HEK293T (cell line): ENCODE data around the gene TTC9C.

Experiments
- CTCF ChIA-PET: fragments of 350-600 bp; formaldehyde crosslinking; extraction: SDS; loops from one replicate; lab custom pipeline; 2021; ENCODE audit warnings: antibody characterized with exemption, inconsistent platforms; lab: Yijun Ruan, JAX
- POLR2A ChIA-PET: fragments of 350-600 bp; formaldehyde crosslinking; extraction: SDS; loops from one replicate; lab custom pipeline; 2020; ENCODE audit warnings: antibody characterized with exemption, inconsistent platforms; lab: Yijun Ruan, JAX
- DNase-seq: peaks from one replicate; pipeline ENCODE4 v3.0.0; 2012; ENCODE audit warnings: mixed read lengths; ENCODE audit errors: extremely low spot score
- ARNT ChIP-seq: fragments of 450-650 bp; IDR thresholded peaks from 2 replicates; pipeline ENCODE4 v1.6.1; 2017; ENCODE audit warnings: mild to moderate bottlenecking
- BHLHE40 ChIP-seq: fragments of 450-650 bp; IDR thresholded peaks from 2 replicates; pipeline ENCODE4 v1.6.1; 2016; ENCODE audit warnings: mild to moderate bottlenecking, moderate library complexity, borderline replicate concordance
- CTBP1 ChIP-seq: fragments of 450-650 bp; IDR thresholded peaks from 2 replicates; pipeline ENCODE4 v1.6.1; 2016; ENCODE audit warnings: borderline replicate concordance
- ELF4 ChIP-seq: fragments of 450-650 bp; IDR thresholded peaks from 2 replicates; pipeline ENCODE4 v1.6.1; 2017; ENCODE audit warnings: antibody characterized with exemption
- FOXA1 ChIP-seq: fragments of 450-650 bp; IDR thresholded peaks from 2 replicates; pipeline ENCODE4 v1.6.1; 2016; ENCODE audit warnings: mild to moderate bottlenecking
- FOXK2 ChIP-seq: fragments of 450-650 bp; IDR thresholded peaks from 2 replicates; pipeline ENCODE4 v1.6.1; 2016; ENCODE audit warnings: mild to moderate bottlenecking
- FOXM1 ChIP-seq: fragments of 450-650 bp; IDR thresholded peaks from 2 replicates; pipeline ENCODE4 v1.6.1; 2017; ENCODE audit warnings: mild to moderate bottlenecking, borderline replicate concordance
- HDGF ChIP-seq: fragments of 450-650 bp; IDR thresholded peaks from 2 replicates; pipeline ENCODE4 v1.6.1; 2017; ENCODE audit warnings: antibody characterized with exemption, borderline replicate concordance
- L3MBTL2 ChIP-seq: fragments of 450-650 bp; conservative IDR thresholded peaks from 2 replicates; pipeline ENCODE4 v1.6.1; 2016; ENCODE audit warnings: mild to moderate bottlenecking
- LEF1 ChIP-seq: fragments of 450-650 bp; IDR thresholded peaks from 2 replicates; pipeline ENCODE4 v1.6.1; 2017; ENCODE audit warnings: mild to moderate bottlenecking, borderline replicate concordance
- NFRKB ChIP-seq: fragments of 450-650 bp; IDR thresholded peaks from 2 replicates; pipeline ENCODE4 v1.6.1; 2016; ENCODE audit warnings: mild to moderate bottlenecking, moderate library complexity
- PKNOX1 ChIP-seq: fragments of 450-650 bp; IDR thresholded peaks from 2 replicates; pipeline ENCODE4 v1.6.1; 2016
- SP1 ChIP-seq: fragments of 450-650 bp; IDR thresholded peaks from 2 replicates; pipeline ENCODE4 v1.6.1; 2017
- SUZ12 ChIP-seq: fragments of 450-650 bp; IDR thresholded peaks from 2 replicates; pipeline ENCODE4 v1.6.1; 2016; ENCODE audit warnings: mild to moderate bottlenecking
- TARDBP ChIP-seq: fragments of 450-650 bp; IDR thresholded peaks from 2 replicates; pipeline ENCODE4 v1.6.1; 2016
- ZNF384 ChIP-seq: fragments of 450-650 bp; IDR thresholded peaks from 2 replicates; pipeline ENCODE4 v1.6.1; 2016

Gene TTC9C

GRCh38 chr11:62715150-62716130, 12.8 kb upstream of the TTC9C start:
- no peak for DNase-seq
- CTCF ChIA-PET = interaction anchor here (0.6 kb wide), 2 partner anchors 52 to 146 kb away, joined by 3 to 4 read pairs; no protein-coding TSS in a partner anchor
- TF ChIP-seq FOXA1 (no peak), L3MBTL2 (no peak), ARNT (no peak), FOXM1 (no peak), ZNF384 (no peak), SP1 (no peak), TARDBP (no peak), HDGF (no peak), PKNOX1 (no peak), NFRKB (no peak), FOXK2 (no peak), BHLHE40 (no peak), LEF1 (no peak), CTBP1 (no peak), SUZ12 (no peak)
- POLR2A ChIA-PET = interaction anchor here (0.6 to 3.4 kb wide), 4 partner anchors 11 to 124 kb away, joined by 3 to 18 read pairs (median 3); partner anchors contain the start of genes HNRNPUL2 and TUT1

- POLR2A ChIA-PET = interaction anchor here (0.6 to 3.4 kb wide), 3 partner anchors 10 to 95 kb away, joined by 3 to 18 read pairs (median 3); partner anchors contain the start of gene HNRNPUL2
- no peak for DNase-seq
- CTCF ChIA-PET = no interaction called here
- TF ChIP-seq PKNOX1 (no peak), ELF4 (no peak), SUZ12 (no peak), LEF1 (no peak), FOXK2 (no peak), SP1 (no peak), NFRKB (no peak), ARNT (no peak), CTBP1 (no peak), BHLHE40 (no peak), L3MBTL2 (no peak), ZNF384 (no peak), FOXM1 (no peak), FOXA1 (no peak), HDGF (no peak)
These were observed 12.1 kb upstream of the TTC9C start for GRCh38 chr11:62716206-62716605.

- DNase-seq = no peak
- TF ChIP-seq ELF4 (no peak), HDGF (no peak), FOXK2 (no peak), FOXA1 (no peak), PKNOX1 (no peak), SP1 (no peak), ZNF384 (no peak), ARNT (no peak), CTBP1 (no peak), TARDBP (no peak), LEF1 (no peak), FOXM1 (no peak), BHLHE40 (no peak)
- CTCF ChIA-PET = no interaction called here
- POLR2A ChIA-PET = interaction anchor here (3.4 kb wide), 1 partner anchor 10 kb away, joined by 18 read pairs; the partner anchor contains the start of gene HNRNPUL2
These were observed 11.5 kb upstream of the TTC9C start for GRCh38 chr11:62716816-62717215.

GRCh38 chr11:62719302-62719978, 8.8 kb upstream of the TTC9C start:
- ChIA-PET CTCF (interaction anchor here (0.6 to 0.7 kb wide), 2 partner anchors 9 to 17 kb away, joined by 3 read pairs; no protein-coding TSS in a partner anchor), POLR2A (interaction anchor here (1.1 kb wide), 1 partner anchor 34 kb away, joined by 3 read pairs; the partner anchor contains the start of gene ZBTB3)
- TF ChIP-seq CTBP1 = no peak
- no peak for TF ChIP-seq NFRKB
- no peak for TF ChIP-seq ZNF384
- no peak for TF ChIP-seq HDGF
- no peak for TF ChIP-seq TARDBP
- no peak for TF ChIP-seq FOXK2
- no peak for TF ChIP-seq ELF4
- TF ChIP-seq ARNT = no peak
- TF ChIP-seq L3MBTL2 = no peak
- TF ChIP-seq SUZ12 = no peak
- TF ChIP-seq PKNOX1 = no peak
- TF ChIP-seq SP1 = no peak
- no peak for TF ChIP-seq FOXM1
- TF ChIP-seq BHLHE40 = no peak
- no peak for DNase-seq
